ENCODE results near the gene RPS6KB2. TPM values are rescaled to one million over a fixed set of nuclear protein-coding genes. Genes with fewer than 3 reads are reported as not detected.

RPS6KB2 gene
- total and polyA plus RNA-seq, 10 of the 15 experiments (the other 5 are each of a cell fraction or from before 2014, with no cell fraction given): 0.39 to 101 (median 58.4) TPM

GRCh38 chr11:67413266-67413849, 14.9 kb upstream of the RPS6KB2 start:
- no peak for FAIRE-seq
- no peak overlapping the region for H3K4me2 ChIP-seq (ENCODE audit: control insufficient read depth, insufficient read depth)
- no peak for ATAC-seq
- intact Hi-C loops (cut with micrococcal nuclease; ENCODE audit: unreplicated experiment): no loop called here
- ChIA-PET RAD21 (ENCODE audit: unreplicated experiment) (interaction anchor here (0.7 to 3.0 kb wide), 3 partner anchors 12 to 148 kb away, joined by 3 to 12 read pairs (median 3); partner anchors contain the start of gene PPP1CA), CTCF (interaction anchor here (1.0 to 2.4 kb wide), 4 partner anchors 9 to 43 kb away, joined by 3 to 12 read pairs (median 4); partner anchors contain the start of genes PPP1CA, PTPRCAP and TBC1D10C), SMC1A (ENCODE audit: uncharacterized antibody, unreplicated experiment) (interaction anchor here (1.2 to 1.6 kb wide), 4 partner anchors 10 to 143 kb away, joined by 3 to 6 read pairs (median 4); partner anchors contain the start of genes PPP1CA, RAD9A and TBC1D10C), POLR2A (interaction anchor here (0.6 to 2.8 kb wide), 6 partner anchors 9 to 35 kb away, joined by 3 to 16 read pairs (median 10); partner anchors contain the start of genes PPP1CA, RAD9A, RPS6KB2 and TBC1D10C)
- no peaks in the 10 kb centered on the region for H3K36me3 ChIP-seq (ENCODE audit: control insufficient read depth in 2 of 2, insufficient read depth in 2 of 2, low read length in 1 of 2)
- no peak overlapping the region for H3K27ac ChIP-seq (ENCODE audit: control insufficient read depth, insufficient read depth)
- H3K4me1 ChIP-seq (ENCODE audit: control insufficient read depth, insufficient read depth, low read length): peaks cover 27% of the 10 kb centered on the region
- H3K9ac ChIP-seq (ENCODE audit: control insufficient read depth, insufficient read depth, low read length): no peak overlapping the region
- no peaks in the 10 kb centered on the region for H4K20me1 ChIP-seq (ENCODE audit: control insufficient read depth, insufficient read depth)
- DNase-seq (ENCODE audit: low read depth, low spot score): no peak
- H3K27me3 ChIP-seq (replicated peaks in 1 of 2; ENCODE audit: control insufficient read depth in 2 of 2, insufficient read depth in 2 of 2, low read length in 1 of 2): peaks cover 0 to 5% of the 10 kb centered on the region in 2 experiments; a peak in 3 of 4 replicates
- 50% methylated on average over 2 of the region's 2 CpGs for WGBS (ENCODE audit: insufficient coverage, insufficient replicate concordance, low lambda C conversion rate, missing lambda C conversion rate)
- TF ChIP-seq SIN3A (IDR thresholded peaks at IDR 0.05; ENCODE audit: low read depth, low read length): no peak
- TF ChIP-seq, protein P1, sequence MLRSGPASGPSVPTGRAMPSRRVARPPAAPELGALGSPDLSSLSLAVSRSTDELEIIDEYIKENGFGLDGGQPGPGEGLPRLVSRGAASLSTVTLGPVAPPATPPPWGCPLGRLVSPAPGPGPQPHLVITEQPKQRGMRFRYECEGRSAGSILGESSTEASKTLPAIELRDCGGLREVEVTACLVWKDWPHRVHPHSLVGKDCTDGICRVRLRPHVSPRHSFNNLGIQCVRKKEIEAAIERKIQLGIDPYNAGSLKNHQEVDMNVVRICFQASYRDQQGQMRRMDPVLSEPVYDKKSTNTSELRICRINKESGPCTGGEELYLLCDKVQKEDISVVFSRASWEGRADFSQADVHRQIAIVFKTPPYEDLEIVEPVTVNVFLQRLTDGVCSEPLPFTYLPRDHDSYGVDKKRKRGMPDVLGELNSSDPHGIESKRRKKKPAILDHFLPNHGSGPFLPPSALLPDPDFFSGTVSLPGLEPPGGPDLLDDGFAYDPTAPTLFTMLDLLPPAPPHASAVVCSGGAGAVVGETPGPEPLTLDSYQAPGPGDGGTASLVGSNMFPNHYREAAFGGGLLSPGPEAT (IDR thresholded peaks at IDR 0.05; ENCODE audit: low read depth): no peak
- no peak for TF ChIP-seq CHD2 (IDR thresholded peaks at IDR 0.05; ENCODE audit: borderline replicate concordance, low read depth, low read length)
- TF ChIP-seq RCOR1 (conservative IDR thresholded peaks at IDR 0.05; ENCODE audit: low read depth, low read length): no peak
- TF ChIP-seq NR2C2 (IDR thresholded peaks at IDR 0.05; ENCODE audit: borderline replicate concordance, control insufficient read depth, insufficient read length, low read depth): no peak
- TF ChIP-seq ZBTB4 (CRISPR knock-in tag; IDR thresholded peaks at IDR 0.05): no peak
- no peak for TF ChIP-seq IKZF2 (IDR thresholded peaks at IDR 0.05)
- H2AFZ ChIP-seq (ENCODE audit: control insufficient read depth, low read depth, low read length): no peak overlapping the region
- no peaks in the 10 kb centered on the region for H3K9me3 ChIP-seq (replicated peaks; ENCODE audit: control insufficient read depth, insufficient read depth, low read length)
- in situ Hi-C loops (cut with MboI): no loop called here
- H3K4me3 ChIP-seq: no peak overlapping the region
- BruUV-seq (replicated peaks): no TSS peak
- peaks cover 3% of the 10 kb centered on the region for H3K79me2 ChIP-seq (ENCODE audit: control insufficient read depth, insufficient read depth, low read length)
